B cell (primary cell): Measurements from ENCODE around the gene SAMSN1. TPM values are rescaled to one million over a fixed set of nuclear protein-coding genes. Genes with fewer than 3 reads are reported as not detected.
"Not testable (repeated sequence)": the region's sequence is repeated elsewhere in the genome, so short reads cannot be mapped to it uniquely, and the experiment has no call there.

Source experiments
- ATAC-seq: fragments of 200-7000 bp; cut with Tn5 transposase; one replicate; pipeline ENCODE4 v1.10.0; 2021; ENCODE audit warnings: low read depth, mild to moderate bottlenecking, moderate number of reproducible peaks, moderate library complexity
- CTCF ChIA-PET: fragments of 350-600 bp; sonication (Branson Sonifier 250); formaldehyde crosslinking; loops from one replicate; lab custom pipeline; 2021; ENCODE audit warnings: antibody characterized with exemption, inconsistent platforms; lab: Charles Lee
- POLR2A ChIA-PET: fragments of 350-600 bp; sonication (Branson Sonifier 250); formaldehyde crosslinking; loops from one replicate; lab custom pipeline; 2021; ENCODE audit warnings: antibody characterized with exemption; lab: Charles Lee
- DNase-seq: peaks from one replicate; pipeline ENCODE4 v3.0.0; 2013
- H2AFZ ChIP-seq: 2 replicates; pipeline ENCODE4 v1.6.1; 2012; ENCODE audit warnings: mild to moderate bottlenecking, low read depth, low read length; ENCODE audit not compliant: insufficient read depth, poor library complexity, severe bottlenecking
- H3K27ac ChIP-seq, 2 donors: 1 replicate in 1 of 2; 2 replicates in 1 of 2; pipeline ENCODE4 v1.5.1; 2012 to 2013; ENCODE audit warnings: low read length in 2 of 2, mild to moderate bottlenecking in 2 of 2, moderate library complexity in 1 of 2
- H3K27me3 ChIP-seq, 4 experiments: fragments of 200-600 bp in 1 of 4; sonication (generic) in 1 of 4; replicated peaks in 1 of 4; 1 replicate in 2 of 4; 2 replicates in 2 of 4; pipeline versions ENCODE4 v1.6.1 to v1.7.0; 2013 to 2016; ENCODE audit warnings: low read length in 3 of 4, mild to moderate bottlenecking in 2 of 4, mixed read lengths in 1 of 4, moderate library complexity in 1 of 4; ENCODE audit not compliant: insufficient read depth in 4 of 4, control insufficient read depth in 3 of 4; ENCODE audit errors: control extremely low read depth in 1 of 4
- H3K36me3 ChIP-seq, 2 experiments: replicated peaks in 1 of 2; 1 replicate in 1 of 2; 2 replicates in 1 of 2; pipeline versions ENCODE4 v1.6.1 to v1.7.1; 2013; ENCODE audit warnings: low read length in 1 of 2; ENCODE audit not compliant: insufficient read depth in 2 of 2, control insufficient read depth in 1 of 2; ENCODE audit errors: control extremely low read depth in 1 of 2, extremely low read depth in 1 of 2
- H3K4me1 ChIP-seq, 2 donors: fragments of 200-600 bp in 1 of 2; sonication (generic) in 1 of 2; 1 replicate in 1 of 2; 2 replicates in 1 of 2; pipeline versions ENCODE4 v1.5.1 to v1.6.1; 2013 to 2017; ENCODE audit warnings: low read length in 2 of 2; ENCODE audit not compliant: control insufficient read depth in 2 of 2, insufficient read depth in 2 of 2
- H3K4me2 ChIP-seq: replicated peaks from 2 replicates; pipeline ENCODE3; 2012; ENCODE audit warnings: mild to moderate bottlenecking, low read depth, low read length; ENCODE audit not compliant: poor library complexity, severe bottlenecking
- H3K4me3 ChIP-seq, 5 experiments: fragments of 200-600 bp in 1 of 5; sonication (generic) in 1 of 5; 1 replicate in 3 of 5; 2 replicates in 2 of 5; pipeline versions ENCODE4 v1.5.1 to v1.7.0; 2011 to 2016; ENCODE audit warnings: low read length in 4 of 5, mild to moderate bottlenecking in 4 of 5, low read depth in 2 of 5, control low read depth in 1 of 5, moderate library complexity in 1 of 5; ENCODE audit not compliant: insufficient read depth in 1 of 5; ENCODE audit errors: control extremely low read depth in 1 of 5, extremely low read depth in 1 of 5
- H3K79me2 ChIP-seq: fragments of 200-600 bp; sonication (generic); one replicate; pipeline ENCODE4 v1.6.0; 2016; ENCODE audit warnings: low read length; ENCODE audit not compliant: control insufficient read depth, insufficient read depth
- H3K9ac ChIP-seq: fragments of 200-600 bp; sonication (generic); 2 replicates; pipeline ENCODE4 v1.6.1; 2017; ENCODE audit warnings: mild to moderate bottlenecking, low read length, moderate library complexity
- H3K9me3 ChIP-seq, 3 donors: one replicate each; pipeline versions ENCODE4 v1.6.1 to v1.7.1; 2013; ENCODE audit warnings: low read length in 2 of 3; ENCODE audit not compliant: control insufficient read depth in 2 of 3, insufficient read depth in 1 of 3; ENCODE audit errors: control extremely low read depth in 1 of 3
- H4K20me1 ChIP-seq: 2 replicates; pipeline ENCODE4 v1.6.0; 2012; ENCODE audit warnings: mild to moderate bottlenecking, low read length; ENCODE audit not compliant: insufficient read depth, control insufficient read depth, poor library complexity, severe bottlenecking
- H3K27ac Mint-ChIP-seq: one replicate; pipeline ENCODE4 v1.8.0; 2021; ENCODE audit warnings: mixed read lengths
- H3K27me3 Mint-ChIP-seq: one replicate; pipeline ENCODE4 v1.8.0; 2021; ENCODE audit warnings: mixed read lengths
- H3K4me1 Mint-ChIP-seq: one replicate; pipeline ENCODE4 v1.8.0; 2021; ENCODE audit warnings: mixed read lengths
- H3K4me3 Mint-ChIP-seq: one replicate; pipeline ENCODE4 v1.8.0; 2021; ENCODE audit warnings: mixed read lengths
- H3K9me3 Mint-ChIP-seq: one replicate; pipeline ENCODE4 v1.8.0; 2022; ENCODE audit warnings: mixed read lengths; ENCODE audit not compliant: insufficient read depth
- CTCF ChIP-seq: fragments of 200-600 bp; IDR thresholded peaks from one replicate; pipeline ENCODE4 v1.8.0; 2022; ENCODE audit warnings: antibody characterized with exemption, mild to moderate bottlenecking
- EZH2 ChIP-seq: IDR thresholded peaks from 2 replicates; pipeline ENCODE4 v1.6.1; 2012; ENCODE audit warnings: borderline replicate concordance, low read depth, mild to moderate bottlenecking, moderate library complexity, low read length; ENCODE audit not compliant: insufficient read depth, poor library complexity, severe bottlenecking
- WGBS: methylation state at CpG from one replicate; pipeline ENCODE4 v1.1.5; 2013; ENCODE audit warnings: missing lambda C conversion rate; ENCODE audit not compliant: insufficient coverage; 5-methylcytosine and 5-hydroxymethylcytosine counted together
- intact Hi-C: fragments of 100-400 bp; cut with micrococcal nuclease; formaldehyde crosslinking; loops from one replicate; pipeline ENCODE4 v1.10.0; 2022
- polyA plus RNA-seq: library from polyadenylated mRNA; depleted of rRNA; stranded (reverse); fragments of >200 nt; gene quantifications from 2 replicates; pipeline ENCODE4 v1.2.3, GENCODE V29; 2012
- total RNA-seq, 2 donors: library from RNA; stranded (reverse); fragments of 120-200 nt in 1 of 2; gene quantifications; 1 replicate in 1 of 2; 2 replicates in 1 of 2; pipeline versions ENCODE4 v1.2.3 to v1.2.4, GENCODE V29; 2013 to 2022

Gene SAMSN1
- total and polyA plus RNA-seq, 2 donors (not counting 1 experiment from before 2014, with no cell fraction given), result 8.7 to 53.1 TPM

- Histone ChIP-seq H3K4me3 (no peak overlapping the region), H4K20me1 (no peaks in the 10 kb centered on the region), H3K36me3 (no peaks in the 10 kb centered on the region), H3K4me1 (peaks cover 11 to 12% of the 10 kb centered on the region in 2 donors), H3K27me3 (no peaks in the 10 kb centered on the region), H3K9me3 (no peaks in the 10 kb centered on the region), H2AFZ (no peak overlapping the region), H3K27ac (no peak overlapping the region), H3K4me2 (no peak overlapping the region), H3K79me2 (peaks cover 25% of the 10 kb centered on the region), H3K9ac (no peak overlapping the region)
- ChIA-PET POLR2A (no interaction called here), CTCF (interaction anchor here (0.6 kb wide), 1 partner anchor 19 kb away, joined by 3 read pairs; no protein-coding TSS in a partner anchor)
- intact Hi-C loops, result loop anchor here (5.0 to 10.0 kb wide), 4 partner anchors 44 to 516 kb away; partner anchors contain the start of gene NRIP1
- H3K27ac Mint-ChIP-seq, result no peak overlapping the region
- WGBS, result no CpG with 5 or more reads among the region's 2 CpGs
- H3K4me1 Mint-ChIP-seq, result peaks cover 27% of the 10 kb centered on the region
- H3K4me3 Mint-ChIP-seq, result no peak overlapping the region
- TF ChIP-seq EZH2, result no peak
- no peak for TF ChIP-seq CTCF
- no peaks in the 10 kb centered on the region for H3K9me3 Mint-ChIP-seq
- ATAC-seq (no peak), DNase-seq (no peak)
- H3K27me3 Mint-ChIP-seq, result no peaks in the 10 kb centered on the region
Observed at GRCh38 chr21:14548779-14549178, 2.7 kb upstream of the SAMSN1 start.

GRCh38 chr21:14547834-14548513 lies 1.9 kb upstream of the SAMSN1 start:
- Mint-ChIP-seq H3K27ac (no peak overlapping the region), H3K4me1 (peaks cover 31% of the 10 kb centered on the region), H3K27me3 (no peaks in the 10 kb centered on the region), H3K4me3 (no peak overlapping the region), H3K9me3 (no peaks in the 10 kb centered on the region)
- TF ChIP-seq EZH2 (no peak), CTCF (no peak)
- no peak overlapping the region for H3K4me3 ChIP-seq
- DNase-seq (no peak), ATAC-seq (no peak)
- ChIA-PET POLR2A (no interaction called here), CTCF (interaction anchor here (0.6 to 0.8 kb wide), 3 partner anchors 11 to 20 kb away, joined by 3 read pairs; no protein-coding TSS in a partner anchor)
- no peaks in the 10 kb centered on the region for H4K20me1 ChIP-seq
- H2AFZ ChIP-seq, result no peak overlapping the region
- no peak overlapping the region for H3K27ac ChIP-seq
- no peaks in the 10 kb centered on the region for H3K27me3 ChIP-seq
- H3K79me2 ChIP-seq, result peaks cover 33% of the 10 kb centered on the region
- no peak overlapping the region for H3K4me2 ChIP-seq
- peaks cover 13 to 15% of the 10 kb centered on the region in 2 donors for H3K4me1 ChIP-seq
- WGBS, result no CpG with 5 or more reads among the region's 3 CpGs
- intact Hi-C loops, result loop anchor here (5.0 to 10.0 kb wide), 4 partner anchors 44 to 517 kb away; partner anchors contain the start of gene NRIP1
- H3K36me3 ChIP-seq, result no peaks in the 10 kb centered on the region
- no peak overlapping the region for H3K9ac ChIP-seq
- H3K9me3 ChIP-seq, result no peaks in the 10 kb centered on the region

- H3K27me3 Mint-ChIP-seq, POLR2A ChIA-PET, H3K9me3 ChIP-seq, ATAC-seq, DNase-seq, H3K27me3 ChIP-seq, H2AFZ ChIP-seq, H3K4me3 Mint-ChIP-seq, H3K9me3 Mint-ChIP-seq, H3K9ac ChIP-seq, H4K20me1 ChIP-seq, H3K36me3 ChIP-seq, H3K27ac Mint-ChIP-seq, H3K27ac ChIP-seq: not testable (repeated sequence)
- CTCF ChIA-PET, result interaction anchor here (0.7 kb wide), 1 partner anchor 9 kb away, joined by 3 read pairs; no protein-coding TSS in a partner anchor
- Histone ChIP-seq H3K4me3 (peak overlapping the region in 2 of 5 experiments; percentile 35 to 78), H3K4me2 (peak overlapping the region; percentile 75), H3K4me1 (peaks cover 21 to 26% of the 10 kb centered on the region in 2 donors), H3K79me2 (peaks cover 46% of the 10 kb centered on the region)
- intact Hi-C loops, result loop anchor here (1.0 to 10.0 kb wide), 5 partner anchors 12 to 518 kb away; partner anchors contain the start of gene NRIP1
- peaks cover 42% of the 10 kb centered on the region for H3K4me1 Mint-ChIP-seq
- no CpG with 5 or more reads among the region's 7 CpGs for WGBS
Observed at GRCh38 chr21:14546719-14547118, 604 bp upstream of the SAMSN1 start.
